ENCODE results near the gene DLG4. TPM values are rescaled to one million over a fixed set of nuclear protein-coding genes. Genes with fewer than 3 reads are reported as not detected.

The DLG4 gene
- total RNA-seq, 2 experiments from 2014 or later: 15.4 to 27.3 TPM

DNA sequence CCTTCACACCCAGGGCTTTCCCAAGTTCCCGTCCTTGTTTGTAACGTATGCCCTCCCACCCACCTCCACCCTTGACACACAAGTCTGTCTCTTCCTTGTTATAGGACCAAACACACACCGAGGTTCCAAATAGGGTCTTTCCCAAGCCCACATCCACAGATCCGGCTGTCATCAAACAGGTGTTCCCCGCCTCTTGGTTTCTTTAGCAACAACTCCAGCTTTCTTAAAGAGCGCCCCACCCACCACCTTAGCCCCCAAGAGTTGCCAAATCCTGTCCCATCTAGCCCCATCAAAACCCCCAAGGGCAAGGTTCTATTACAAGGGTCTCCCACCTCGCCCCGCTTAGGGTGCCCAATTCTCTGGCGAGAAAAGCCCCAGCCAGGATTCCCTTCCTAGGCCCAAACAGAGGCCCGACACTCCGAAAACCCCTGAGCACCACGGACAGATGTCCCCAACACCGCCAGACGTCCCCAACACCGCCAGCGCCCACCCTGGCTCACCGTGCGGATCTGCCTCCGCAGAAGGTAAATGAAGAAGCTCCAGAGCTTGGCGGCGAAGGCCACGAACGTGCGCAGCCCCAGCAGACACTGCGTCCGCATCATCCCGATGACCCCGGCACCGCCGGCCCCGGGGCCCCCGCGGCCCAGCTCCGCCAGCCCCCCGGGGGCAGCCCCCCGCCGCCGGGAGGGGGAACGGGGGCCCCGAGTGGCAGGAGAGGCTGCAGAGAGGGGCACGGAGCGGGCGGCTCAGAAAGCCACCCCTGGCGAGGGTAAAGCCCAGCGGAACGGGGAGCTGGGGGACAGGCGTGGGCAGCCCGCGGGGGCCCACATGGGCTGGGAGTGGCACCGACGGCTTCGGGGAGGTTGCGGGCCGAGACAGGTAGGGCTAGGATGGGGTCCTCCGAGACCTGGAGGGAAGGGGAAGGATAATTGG, 31.3 kb upstream of the DLG4 start:
- Histone ChIP-seq H4K20me1 (ENCODE audit: insufficient read depth, low read length) (peaks cover 18% of the 10 kb centered on the region), H3K9me2 (ENCODE audit: insufficient read depth, low read length) (no peaks in the 10 kb centered on the region), H3K79me2 (ENCODE audit: insufficient read depth, low read depth, low read length) (peaks cover 71% of the 10 kb centered on the region), H3K27ac (ENCODE audit: low read depth, low read length, poor library complexity, severe bottlenecking) (peak overlapping the region; percentile 71), H3K4me3 (ENCODE audit: low read depth, low read length, poor library complexity, severe bottlenecking) (peak overlapping the region; percentile 83), H3K36me3 (ENCODE audit: insufficient read depth, low read length) (peaks cover 50% of the 10 kb centered on the region), H3K9me3 (ENCODE audit: low read length) (no peaks in the 10 kb centered on the region), H3K4me1 (ENCODE audit: insufficient read depth, low read length, poor library complexity, severe bottlenecking) (peaks cover 26% of the 10 kb centered on the region), H2AFZ (ENCODE audit: low read length) (no peak overlapping the region), H3K4me2 (ENCODE audit: low read length) (peak overlapping the region; percentile 100)
- ChIA-PET CTCF (ENCODE audit: unreplicated experiment) (interaction anchor here (1.1 kb wide), 1 partner anchor 41 kb away, joined by 3 read pairs; no protein-coding TSS in a partner anchor), POLR2A (interaction anchor here (1.0 kb wide), 1 partner anchor 10 kb away, joined by 3 read pairs; no protein-coding TSS in a partner anchor)
- no TSS peak for BruUV-seq (replicated peaks)
- no peak for DNase-seq (ENCODE audit: low spot score)
- TF ChIP-seq, protein P1, sequence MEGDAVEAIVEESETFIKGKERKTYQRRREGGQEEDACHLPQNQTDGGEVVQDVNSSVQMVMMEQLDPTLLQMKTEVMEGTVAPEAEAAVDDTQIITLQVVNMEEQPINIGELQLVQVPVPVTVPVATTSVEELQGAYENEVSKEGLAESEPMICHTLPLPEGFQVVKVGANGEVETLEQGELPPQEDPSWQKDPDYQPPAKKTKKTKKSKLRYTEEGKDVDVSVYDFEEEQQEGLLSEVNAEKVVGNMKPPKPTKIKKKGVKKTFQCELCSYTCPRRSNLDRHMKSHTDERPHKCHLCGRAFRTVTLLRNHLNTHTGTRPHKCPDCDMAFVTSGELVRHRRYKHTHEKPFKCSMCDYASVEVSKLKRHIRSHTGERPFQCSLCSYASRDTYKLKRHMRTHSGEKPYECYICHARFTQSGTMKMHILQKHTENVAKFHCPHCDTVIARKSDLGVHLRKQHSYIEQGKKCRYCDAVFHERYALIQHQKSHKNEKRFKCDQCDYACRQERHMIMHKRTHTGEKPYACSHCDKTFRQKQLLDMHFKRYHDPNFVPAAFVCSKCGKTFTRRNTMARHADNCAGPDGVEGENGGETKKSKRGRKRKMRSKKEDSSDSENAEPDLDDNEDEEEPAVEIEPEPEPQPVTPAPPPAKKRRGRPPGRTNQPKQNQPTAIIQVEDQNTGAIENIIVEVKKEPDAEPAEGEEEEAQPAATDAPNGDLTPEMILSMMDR (conservative IDR thresholded peaks at IDR 0.05; ENCODE audit: low read length): no peak
- no peak for TF ChIP-seq EZH2phosphoT487 (IDR thresholded peaks at IDR 0.05; ENCODE audit: borderline replicate concordance, low read depth, low read length)
- intact Hi-C loops (cut with micrococcal nuclease; ENCODE audit: unreplicated experiment): loop anchor here (1.0 to 5.0 kb wide), 3 partner anchors 78 to 586 kb away; partner anchors contain the start of genes NEURL4, POLR2A and SLC35G6

DNA sequence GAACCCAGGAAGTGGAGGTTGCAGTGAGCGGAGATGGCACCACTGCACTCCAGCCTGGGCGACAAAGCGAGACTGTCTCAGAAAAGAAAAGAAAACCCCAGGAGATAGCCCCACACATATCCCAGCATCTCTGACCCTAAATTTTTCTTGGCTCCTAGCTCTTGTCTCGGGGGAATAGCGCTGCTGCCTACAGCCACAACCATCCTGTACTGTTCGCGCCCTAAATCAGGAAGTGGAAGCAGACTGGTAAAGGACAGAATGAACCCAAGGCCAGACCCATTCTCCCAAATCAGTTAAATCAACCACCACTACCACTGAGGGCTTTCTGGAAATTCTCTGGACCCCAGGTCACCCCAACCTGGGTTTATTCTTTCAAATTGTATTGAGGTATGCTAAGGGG, 30.2 kb upstream of the DLG4 start:
- intact Hi-C loops (cut with micrococcal nuclease; ENCODE audit: unreplicated experiment): loop anchor here (5.0 kb wide), 2 partner anchors 232 to 587 kb away; partner anchors contain the start of genes POLR2A and SLC35G6
- no peak overlapping the region for H2AFZ ChIP-seq (ENCODE audit: low read length)
- BruUV-seq (replicated peaks): no TSS peak
- CTCF ChIA-PET (ENCODE audit: unreplicated experiment): no interaction called here
- H3K4me3 ChIP-seq (ENCODE audit: low read depth, low read length, poor library complexity, severe bottlenecking): peak overlapping the region; percentile 83
- peak overlapping the region; percentile 100 for H3K4me2 ChIP-seq (ENCODE audit: low read length)
- peaks cover 49% of the 10 kb centered on the region for H3K36me3 ChIP-seq (ENCODE audit: insufficient read depth, low read length)
- H3K9me2 ChIP-seq (ENCODE audit: insufficient read depth, low read length): no peaks in the 10 kb centered on the region
- no peaks in the 10 kb centered on the region for H3K9me3 ChIP-seq (ENCODE audit: low read length)
- no peak for TF ChIP-seq EZH2phosphoT487 (IDR thresholded peaks at IDR 0.05; ENCODE audit: borderline replicate concordance, low read depth, low read length)
- TF ChIP-seq, protein P1 (conservative IDR thresholded peaks at IDR 0.05; ENCODE audit: low read length): no peak
- POLR2A ChIA-PET: no interaction called here
- DNase-seq (ENCODE audit: low spot score): peak; percentile 52
- H3K4me1 ChIP-seq (ENCODE audit: insufficient read depth, low read length, poor library complexity, severe bottlenecking): peaks cover 26% of the 10 kb centered on the region
- H3K79me2 ChIP-seq (ENCODE audit: insufficient read depth, low read depth, low read length): peaks cover 71% of the 10 kb centered on the region
- peaks cover 18% of the 10 kb centered on the region for H4K20me1 ChIP-seq (ENCODE audit: insufficient read depth, low read length)
- H3K27ac ChIP-seq (ENCODE audit: low read depth, low read length, poor library complexity, severe bottlenecking): peak overlapping the region; percentile 71
